HepG2 (cell line): ENCODE results near the gene PRSS2. TPM values are rescaled to one million over a fixed set of nuclear protein-coding genes. Genes with fewer than 3 reads are reported as not detected.

Experiments used
- ATAC-seq: fragments of 200-7000 bp; cut with Tn5 transposase; 3 replicates; pipeline ENCODE4 v1.9.1; 2020; ENCODE audit warnings: mild to moderate bottlenecking, moderate library complexity
- BruUV-seq: library from RNA; stranded (reverse); fragments of 400-500 nt; replicated peaks from 2 replicates; lab custom pipeline; 2021; lab: Mats Ljungman, UMichigan
- CTCF ChIA-PET: fragments of 300-600 bp; formaldehyde crosslinking; extraction: SDS; loops from one replicate; lab custom pipeline; 2021; ENCODE audit warnings: low total read pairs, inconsistent platforms, low intra/inter-chr PET ratio; lab: Yijun Ruan, JAX
- POLR2A ChIA-PET: fragments of 350-600 bp; sonication (Branson Sonifier 250); formaldehyde crosslinking; loops from one replicate; lab custom pipeline; 2020; ENCODE audit warnings: antibody characterized with exemption, inconsistent platforms; lab: Yijun Ruan, JAX
- DNase-seq: peaks from one replicate; pipeline ENCODE4 v3.0.0-alpha.2; 2015; ENCODE audit warnings: low spot score
- FAIRE-seq: peaks from 3 replicates; lab custom pipeline; 2011; peaks lifted over from hg19 to GRCh38; lab: Jason Lieb, UNC
- H2AFZ ChIP-seq: one replicate; pipeline ENCODE4 v1.6.1; 2011; ENCODE audit warnings: low read length, inconsistent platforms
- H3K27ac ChIP-seq: fragments of 300-600 bp; 3 replicates; pipeline ENCODE4 v1.8.0; 2011; ENCODE audit warnings: mixed run types, mild to moderate bottlenecking, mixed read lengths, low read length, inconsistent platforms; ENCODE audit not compliant: insufficient read depth; ENCODE audit errors: extremely low read length
- H3K27me3 ChIP-seq, 2 experiments: fragments of 200-600 bp in 1 of 2; 2 replicates in 1 of 2; 3 replicates in 1 of 2; pipeline versions ENCODE4 v1.6.0 to v1.8.0; 2011; ENCODE audit warnings: low read length in 2 of 2, mild to moderate bottlenecking in 2 of 2, moderate library complexity in 2 of 2, inconsistent platforms in 1 of 2; ENCODE audit not compliant: insufficient read depth in 2 of 2, control insufficient read depth in 1 of 2
- H3K36me3 ChIP-seq, 2 experiments: fragments of 200-600 bp in 1 of 2; replicated peaks in 1 of 2; 2 replicates in 1 of 2; 3 replicates in 1 of 2; pipeline versions ENCODE4 v1.5.1 to v1.8.0; 2011; ENCODE audit warnings: low read length in 2 of 2, inconsistent platforms in 1 of 2; ENCODE audit not compliant: insufficient read depth in 2 of 2, control insufficient read depth in 1 of 2
- H3K4me1 ChIP-seq: 2 replicates; pipeline ENCODE4 v1.5.1; 2012; ENCODE audit warnings: low read length, inconsistent platforms; ENCODE audit not compliant: insufficient read depth
- H3K4me2 ChIP-seq: 2 replicates; pipeline ENCODE4 v1.6.0; 2011; ENCODE audit warnings: low read depth, low read length, inconsistent platforms
- H3K4me3 ChIP-seq, 3 experiments: fragments of 200-600 bp in 1 of 3; sonication (generic), shearing (Covaris generic) in 1 of 3; replicated peaks in 1 of 3; 2 replicates each; pipeline ENCODE4 v1.5.1; 2011 to 2016; ENCODE audit warnings: low read length in 3 of 3, inconsistent platforms in 2 of 3, low read depth in 2 of 3, mild to moderate bottlenecking in 2 of 3, control low read depth in 1 of 3, mixed read lengths in 1 of 3; ENCODE audit not compliant: insufficient read depth in 1 of 3
- H3K79me2 ChIP-seq: one replicate; pipeline ENCODE4 v1.6.1; 2011; ENCODE audit warnings: low read length, inconsistent platforms; ENCODE audit not compliant: insufficient read depth
- H3K9ac ChIP-seq: 2 replicates; pipeline ENCODE4 v1.6.0; 2011; ENCODE audit warnings: mild to moderate bottlenecking, low read depth, low read length, inconsistent platforms; ENCODE audit not compliant: insufficient read depth
- H3K9me3 ChIP-seq: 2 replicates; pipeline ENCODE4 v1.5.1; 2012; ENCODE audit warnings: mild to moderate bottlenecking, low read length
- H4K20me1 ChIP-seq: 2 replicates; pipeline ENCODE4 v1.6.0; 2011; ENCODE audit warnings: inconsistent platforms, mild to moderate bottlenecking, low read length, moderate library complexity; ENCODE audit not compliant: insufficient read depth
- AHDC1 ChIP-seq: sonication (generic); formaldehyde crosslinking; IDR thresholded peaks from 2 replicates; pipeline ENCODE4 v1.5.1; 2020; ENCODE audit warnings: mild to moderate bottlenecking, missing genetic modification reagents, borderline replicate concordance
- CHCHD3 ChIP-seq: sonication (generic); formaldehyde crosslinking; IDR thresholded peaks from 2 replicates; pipeline ENCODE4 v1.8.0; 2022; ENCODE audit warnings: mild to moderate bottlenecking, missing genetic modification reagents, moderate library complexity
- HNF1B ChIP-seq: sonication (generic); formaldehyde crosslinking; IDR thresholded peaks from 2 replicates; pipeline ENCODE4 v1.5.1; 2020; ENCODE audit warnings: mild to moderate bottlenecking, moderate library complexity, missing genetic modification reagents
- KLF11 ChIP-seq: IDR thresholded peaks from 2 replicates; pipeline ENCODE4 v1.6.1; 2016; ENCODE audit warnings: missing compliant biosample characterization
- MAX ChIP-seq: IDR thresholded peaks from 2 replicates; pipeline ENCODE4 v1.6.1; 2012; ENCODE audit warnings: inconsistent platforms
- MAZ ChIP-seq, 2 experiments: sonication (generic) in 1 of 2; formaldehyde crosslinking in 1 of 2; IDR thresholded peaks; 2 replicates each; pipeline versions ENCODE4 v1.5.0 to v1.6.1; 2012 to 2020; ENCODE audit warnings: low read depth in 2 of 2, mild to moderate bottlenecking in 2 of 2, borderline replicate concordance in 1 of 2, improper control_type of control experiment in 1 of 2, low read length in 1 of 2, missing genetic modification reagents in 1 of 2, moderate library complexity in 1 of 2
- POLR2AphosphoS5 ChIP-seq: IDR thresholded peaks from 2 replicates; pipeline ENCODE4 v1.6.1; 2012; ENCODE audit warnings: low read depth, low read length
- SMYD3 ChIP-seq: sonication (generic); formaldehyde crosslinking; IDR thresholded peaks from 2 replicates; pipeline ENCODE4 v1.8.1; 2023; ENCODE audit warnings: mild to moderate bottlenecking, missing genetic modification reagents
- STAG1 ChIP-seq: sonication (generic); formaldehyde crosslinking; IDR thresholded peaks from 2 replicates; pipeline ENCODE4 v1.4.0; 2020; ENCODE audit warnings: missing genetic modification reagents
- TOPORS ChIP-seq: sonication (generic); formaldehyde crosslinking; IDR thresholded peaks from 2 replicates; pipeline ENCODE4 v1.8.0; 2023; ENCODE audit warnings: mild to moderate bottlenecking, missing genetic modification reagents
- ZBTB1 ChIP-seq: sonication (generic); formaldehyde crosslinking; IDR thresholded peaks from 2 replicates; pipeline ENCODE4 v1.4.0; 2020; ENCODE audit warnings: missing genetic modification reagents, borderline replicate concordance
- ZNF143 ChIP-seq: sonication (generic); formaldehyde crosslinking; IDR thresholded peaks from 2 replicates; pipeline ENCODE4 v1.4.0; 2020; ENCODE audit warnings: missing genetic modification reagents
- ZNF556 ChIP-seq: sonication (generic); formaldehyde crosslinking; IDR thresholded peaks from 2 replicates; pipeline ENCODE4 v1.4.0; 2020; ENCODE audit warnings: mild to moderate bottlenecking, missing genetic modification reagents, borderline replicate concordance
- ZSCAN29 ChIP-seq: sonication (generic); formaldehyde crosslinking; conservative IDR thresholded peaks from 2 replicates; pipeline ENCODE4 v1.4.0; 2020; ENCODE audit warnings: mild to moderate bottlenecking, missing genetic modification reagents
- WGBS: methylation state at CpG from one replicate; pipeline ENCODE4 v1.1.6; 2017; ENCODE audit warnings: low lambda C conversion rate; 5-methylcytosine and 5-hydroxymethylcytosine counted together
- in situ Hi-C: cut with HindIII; loops from 2 replicates; pipeline ENCODE4 v1.10.0; 2017; ENCODE audit warnings: low pct_unique_long_range_greater_than_20kb; ENCODE audit not compliant: extremely low pct_ligation_motif_present
- intact Hi-C: fragments of 100-400 bp; cut with micrococcal nuclease; formaldehyde crosslinking; loops from one replicate; pipeline ENCODE4 v1.10.0; 2022; ENCODE audit not compliant: unreplicated experiment
- polyA plus RNA-seq, 8 experiments: library from polyadenylated mRNA; depleted of rRNA in 3 of 8; stranded (reverse) in 7 of 8; unstranded in 1 of 8; fragments of >200 nt; fragmentation: Illumina TruSeq in 4 of 8; extraction: Trizol in 4 of 8; gene quantifications; 2 replicates each; pipeline versions ENCODE4 v1.2.1 to v1.2.3, GENCODE V29; 2011 to 2016; ENCODE audit warnings: low read depth in 4 of 8, missing spikeins in 1 of 8, mixed read lengths in 1 of 8; ENCODE audit not compliant: insufficient read depth in 1 of 8
- total RNA-seq, 5 experiments: library from RNA; depleted of rRNA; stranded (reverse); fragments of >200 nt; fragmentation: Illumina TruSeq; extraction: Trizol; gene quantifications; 2 replicates each; pipeline ENCODE4 v1.2.3, GENCODE V29; 2016; ENCODE audit warnings: low read depth in 1 of 5

The PRSS2 gene
- total and polyA plus RNA-seq, 2 of the 13 experiments (the other 11 are each of a cell fraction or from before 2014, with no cell fraction given), result not detected

DNA sequence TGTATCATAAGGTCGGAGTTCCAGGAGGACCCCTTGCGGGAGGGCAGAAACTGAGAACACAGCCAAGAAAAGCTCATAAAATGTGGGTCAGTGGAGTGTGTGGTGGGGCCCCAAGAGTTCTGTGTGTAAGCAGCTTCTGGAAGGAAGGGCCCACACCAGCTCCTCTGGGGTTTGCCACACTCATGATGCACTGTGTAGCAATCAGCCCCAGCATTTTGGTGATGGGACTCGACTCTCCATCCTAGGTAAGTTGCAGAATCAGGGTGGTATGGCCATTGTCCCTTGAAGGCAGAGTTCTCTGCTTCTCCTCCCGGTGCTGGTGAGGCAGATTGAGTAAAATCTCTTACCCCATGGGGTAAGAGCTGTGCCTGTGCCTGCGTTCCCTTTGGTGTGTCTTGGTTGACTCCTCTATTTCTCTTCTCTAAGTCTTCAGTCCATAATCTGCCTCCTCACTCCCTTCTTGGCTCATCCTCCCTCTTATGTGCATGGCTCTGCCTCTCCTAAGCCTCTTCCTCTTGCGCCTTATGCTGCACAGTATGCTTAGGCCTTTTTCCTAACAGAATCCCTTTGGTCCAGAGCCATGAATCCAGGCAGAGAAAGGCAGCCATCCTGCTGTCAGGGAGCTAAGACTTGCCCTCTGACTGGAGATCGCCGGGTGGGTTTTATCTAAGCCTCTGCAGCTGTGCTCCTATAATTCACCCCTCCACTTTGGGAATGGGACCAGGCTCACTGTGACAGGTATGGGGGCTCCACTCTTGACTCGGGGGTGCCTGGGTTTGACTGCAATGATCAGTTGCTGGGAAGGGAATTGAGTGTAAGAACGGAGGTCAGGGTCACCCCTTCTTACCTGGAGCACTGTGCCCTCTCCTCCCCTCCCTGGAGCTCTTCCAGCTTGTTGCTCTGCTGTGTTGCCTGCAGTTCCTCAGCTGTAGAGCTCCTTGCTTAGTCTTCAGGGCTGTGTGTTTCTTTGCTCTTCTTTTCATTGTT is 17.8 kb downstream of the PRSS2 start:
- Histone ChIP-seq H3K9me3 (no peaks in the 10 kb centered on the region), H3K4me1 (no peaks in the 10 kb centered on the region), H3K4me3 (no peak overlapping the region), H2AFZ (no peak overlapping the region), H3K27me3 (peaks cover 0 to 17% of the 10 kb centered on the region in 2 experiments; a peak in 4 of 5 replicates), H3K27ac (no peak overlapping the region), H3K79me2 (no peaks in the 10 kb centered on the region), H4K20me1 (no peaks in the 10 kb centered on the region), H3K36me3 (no peaks in the 10 kb centered on the region), H3K4me2 (no peak overlapping the region), H3K9ac (no peak overlapping the region)
- WGBS, result 15% methylated on average over 8 of the region's 10 CpGs
- intact Hi-C loops, result no loop called here
- no peak for DNase-seq
- ChIA-PET CTCF (no interaction called here), POLR2A (no interaction called here)
- in situ Hi-C loops, result no loop called here
- no peak for ATAC-seq
- no peak for FAIRE-seq
- TF ChIP-seq KLF11, result no peak
- no peak for TF ChIP-seq STAG1 (CRISPR knock-in tag)
- no peak for TF ChIP-seq ZNF143 (CRISPR knock-in tag)
- no peak for TF ChIP-seq TOPORS
- TF ChIP-seq MAZ (IDR thresholded peaks at IDR 0.05; ENCODE audit: borderline replicate concordance, low read depth, low read length), result no peak
- TF ChIP-seq MAZ (CRISPR knock-in tag; IDR thresholded peaks at IDR 0.05; ENCODE audit: low read depth), result no peak
- TF ChIP-seq ZNF556 (CRISPR knock-in tag), result no peak
- no peak for TF ChIP-seq HNF1B (CRISPR knock-in tag)
- TF ChIP-seq ZBTB1 (CRISPR knock-in tag), result no peak
- no peak for TF ChIP-seq SMYD3
- TF ChIP-seq POLR2AphosphoS5, result no peak
- TF ChIP-seq CHCHD3 (CRISPR knock-in tag), result no peak
- TF ChIP-seq MAX, result no peak
- TF ChIP-seq AHDC1, result no peak
- TF ChIP-seq ZSCAN29 (CRISPR knock-in tag), result no peak
- BruUV-seq, result no TSS peak
